ENCODE measurements around the gene PRSS3. TPM values are rescaled to one million over a fixed set of nuclear protein-coding genes. Genes with fewer than 3 reads are reported as not detected.

The PRSS3 gene
- total and polyA plus RNA-seq, 2 donors (not counting 1 experiment from before 2014, with no cell fraction given): 0.33 to 2.9 TPM

GRCh38 chr9:33750307-33750838 lies 45.0 kb upstream of the PRSS3 start:
- H2AFZ ChIP-seq (ENCODE audit: low read length): peak overlapping the region; percentile 21
- H3K9me3 ChIP-seq (ENCODE audit: control insufficient read depth, insufficient read depth, low read depth, low read length): no peaks in the 10 kb centered on the region
- DNase-seq (ENCODE audit: low read depth in 2 of 2): peak in 1 of 2 donors; percentile 22
- H3K4me3 ChIP-seq (replicated peaks in 1 of 4; ENCODE audit: control extremely low read depth in 1 of 4, insufficient read depth in 1 of 4, low read depth in 3 of 4, low read length in 4 of 4): peak overlapping the region; percentile 29 to 57 (median 34)
- no peak overlapping the region for H3K9ac ChIP-seq (ENCODE audit: insufficient read depth, low read length)
- H4K20me1 ChIP-seq (ENCODE audit: control insufficient read depth, extremely low read depth, insufficient read depth, low read length): no peaks in the 10 kb centered on the region
- H3K36me3 ChIP-seq (ENCODE audit: control insufficient read depth, insufficient read depth, low read length): no peaks in the 10 kb centered on the region
- no peak for TF ChIP-seq CTCF (conservative IDR thresholded peaks at IDR 0.05 in 1 of 2, IDR thresholded peaks at IDR 0.05 in 1 of 2; ENCODE audit: low read depth in 1 of 2, low read length in 2 of 2)
- peak; percentile 61 for TF ChIP-seq EZH2 (IDR thresholded peaks at IDR 0.05; ENCODE audit: low read length, missing control alignments)
- H3K27ac ChIP-seq (ENCODE audit: insufficient read depth, low read length): no peak overlapping the region
- peak overlapping the region; percentile 76 for H3K4me2 ChIP-seq (ENCODE audit: extremely low read depth, insufficient read depth, low read length)
- no peaks in the 10 kb centered on the region for H3K4me1 ChIP-seq (ENCODE audit: control insufficient read depth, extremely low read depth, insufficient read depth, low read length)
- peaks cover 3% of the 10 kb centered on the region for H3K27me3 ChIP-seq (ENCODE audit: control insufficient read depth, insufficient read depth, low read length)
- H3K79me2 ChIP-seq (ENCODE audit: control insufficient read depth, insufficient read depth, low read length): no peaks in the 10 kb centered on the region

DNA sequence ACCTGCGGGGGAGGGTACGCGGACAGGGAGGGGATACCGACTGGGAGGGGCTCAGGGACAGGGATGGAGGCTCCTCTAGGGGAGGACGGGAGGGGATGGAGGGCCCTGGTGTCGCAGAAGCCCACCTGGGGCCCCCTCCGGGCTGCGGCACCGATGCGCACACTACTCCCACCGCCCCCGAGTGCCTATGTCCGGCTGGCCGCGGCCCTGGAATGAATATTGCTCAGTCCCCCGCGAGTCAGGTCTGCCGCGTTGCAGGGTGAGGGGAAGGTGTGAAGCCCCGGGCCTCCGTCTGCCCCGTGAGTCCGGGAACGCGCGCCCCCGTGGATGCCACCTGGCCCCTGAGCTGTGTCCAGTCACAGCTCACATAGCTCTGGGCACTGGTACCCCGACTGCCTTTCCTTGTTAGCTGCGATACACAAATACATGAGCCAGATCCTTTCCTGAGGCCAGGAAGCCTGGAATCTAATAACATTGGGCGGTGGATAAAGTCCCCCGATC lies 44.5 kb upstream of the PRSS3 start:
- no peak for TF ChIP-seq EZH2 (IDR thresholded peaks at IDR 0.05; ENCODE audit: low read length, missing control alignments)
- TF ChIP-seq CTCF (conservative IDR thresholded peaks at IDR 0.05 in 1 of 2, IDR thresholded peaks at IDR 0.05 in 1 of 2; ENCODE audit: low read depth in 1 of 2, low read length in 2 of 2): no peak
- Histone ChIP-seq H4K20me1 (ENCODE audit: control insufficient read depth, extremely low read depth, insufficient read depth, low read length) (no peaks in the 10 kb centered on the region), H3K27ac (ENCODE audit: insufficient read depth, low read length) (no peak overlapping the region), H3K79me2 (ENCODE audit: control insufficient read depth, insufficient read depth, low read length) (no peaks in the 10 kb centered on the region), H3K9ac (ENCODE audit: insufficient read depth, low read length) (no peak overlapping the region), H2AFZ (ENCODE audit: low read length) (peak overlapping the region; percentile 45), H3K36me3 (ENCODE audit: control insufficient read depth, insufficient read depth, low read length) (no peaks in the 10 kb centered on the region), H3K4me3 (replicated peaks in 1 of 4; ENCODE audit: control extremely low read depth in 1 of 4, insufficient read depth in 1 of 4, low read depth in 3 of 4, low read length in 4 of 4) (peak overlapping the region; percentile 29 to 57 (median 34)), H3K9me3 (ENCODE audit: control insufficient read depth, insufficient read depth, low read depth, low read length) (no peaks in the 10 kb centered on the region), H3K4me1 (ENCODE audit: control insufficient read depth, extremely low read depth, insufficient read depth, low read length) (no peaks in the 10 kb centered on the region), H3K4me2 (ENCODE audit: extremely low read depth, insufficient read depth, low read length) (peak overlapping the region; percentile 76), H3K27me3 (ENCODE audit: control insufficient read depth, insufficient read depth, low read length) (peaks cover 3% of the 10 kb centered on the region)
- DNase-seq (ENCODE audit: low read depth in 2 of 2): peak in 1 of 2 donors; percentile 6

DNA sequence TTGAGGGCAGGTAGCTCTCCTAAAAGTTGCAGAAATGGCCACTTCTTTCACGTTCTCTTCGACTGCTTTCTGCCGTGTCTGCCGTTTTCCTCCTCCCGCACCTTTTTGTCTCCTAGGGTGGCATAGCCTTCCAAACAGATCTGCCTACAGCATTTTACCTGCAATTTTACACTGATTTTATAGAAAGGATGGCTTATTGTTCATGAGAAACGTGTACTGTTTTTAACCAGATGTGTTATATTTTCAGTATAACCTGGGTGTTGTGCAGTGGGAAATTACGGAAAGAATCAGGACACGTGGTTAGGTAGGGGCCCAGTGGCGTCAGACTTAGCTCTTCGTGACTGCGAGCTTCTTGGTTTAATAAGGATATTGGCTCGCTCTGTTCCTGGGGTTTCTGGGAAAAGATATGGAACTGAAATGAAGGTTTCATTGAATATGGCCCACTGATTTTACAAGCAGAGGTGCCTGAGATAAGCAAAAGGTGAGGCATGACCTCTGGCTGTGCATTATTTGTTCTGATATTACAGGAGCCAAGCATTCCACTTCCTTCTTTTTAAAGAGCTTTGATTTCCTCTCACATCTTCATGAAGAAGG lies 43.7 kb upstream of the PRSS3 start:
- no peaks in the 10 kb centered on the region for H3K36me3 ChIP-seq (ENCODE audit: control insufficient read depth, insufficient read depth, low read length)
- H3K4me1 ChIP-seq (ENCODE audit: control insufficient read depth, extremely low read depth, insufficient read depth, low read length): no peaks in the 10 kb centered on the region
- H3K4me2 ChIP-seq (ENCODE audit: extremely low read depth, insufficient read depth, low read length): peak overlapping the region; percentile 63
- peaks cover 3% of the 10 kb centered on the region for H3K27me3 ChIP-seq (ENCODE audit: control insufficient read depth, insufficient read depth, low read length)
- no peak overlapping the region for H3K4me3 ChIP-seq (replicated peaks in 1 of 4; ENCODE audit: control extremely low read depth in 1 of 4, insufficient read depth in 1 of 4, low read depth in 3 of 4, low read length in 4 of 4)
- DNase-seq (ENCODE audit: low read depth in 2 of 2): no peak
- no peaks in the 10 kb centered on the region for H3K9me3 ChIP-seq (ENCODE audit: control insufficient read depth, insufficient read depth, low read depth, low read length)
- no peaks in the 10 kb centered on the region for H4K20me1 ChIP-seq (ENCODE audit: control insufficient read depth, extremely low read depth, insufficient read depth, low read length)
- H2AFZ ChIP-seq (ENCODE audit: low read length): no peak overlapping the region
- no peak overlapping the region for H3K27ac ChIP-seq (ENCODE audit: insufficient read depth, low read length)
- no peak overlapping the region for H3K9ac ChIP-seq (ENCODE audit: insufficient read depth, low read length)
- TF ChIP-seq CTCF (conservative IDR thresholded peaks at IDR 0.05 in 1 of 2, IDR thresholded peaks at IDR 0.05 in 1 of 2; ENCODE audit: low read depth in 1 of 2, low read length in 2 of 2) (no peak), EZH2 (IDR thresholded peaks at IDR 0.05; ENCODE audit: low read length, missing control alignments) (no peak)
- no peaks in the 10 kb centered on the region for H3K79me2 ChIP-seq (ENCODE audit: control insufficient read depth, insufficient read depth, low read length)
